HepG2 (cell line): Measurements from ENCODE around the gene MB21D2. TPM values are rescaled to one million over a fixed set of nuclear protein-coding genes. Genes with fewer than 3 reads are reported as not detected.
A peak's percentile ranks its signal among the peaks of the same experiment; 100 is the strongest.

ENCODE experiments used
- CHD4 ChIP-seq: fragments of 200-600 bp; sonication (generic); IDR thresholded peaks from 2 replicates; pipeline ENCODE4 v1.7.0; 2017; ENCODE audit warnings: mild to moderate bottlenecking, low read length, borderline replicate concordance
- EED ChIP-seq: sonication (generic); formaldehyde crosslinking; IDR thresholded peaks from 2 replicates; pipeline ENCODE4 v1.5.0; 2020; ENCODE audit warnings: mild to moderate bottlenecking, missing genetic modification reagents
- GATAD2A ChIP-seq: IDR thresholded peaks from 2 replicates; pipeline ENCODE4 v1.6.1; 2016
- HNRNPH1 ChIP-seq: fragments of 200-400 bp; formaldehyde crosslinking; optimal IDR thresholded peaks from 2 replicates; pipeline ENCODE3; 2017; ENCODE audit warnings: mild to moderate bottlenecking, low read depth, low read length
- IRF2 ChIP-seq: IDR thresholded peaks from 2 replicates; pipeline ENCODE4 v1.6.1; 2018; ENCODE audit warnings: missing genetic modification reagents, missing compliant biosample characterization
- MED1 ChIP-seq: sonication (generic); formaldehyde crosslinking; IDR thresholded peaks from 2 replicates; pipeline ENCODE4 v1.4.0; 2020; ENCODE audit warnings: missing genetic modification reagents
- MLLT10 ChIP-seq: sonication (generic); formaldehyde crosslinking; IDR thresholded peaks from 2 replicates; pipeline ENCODE4 v1.4.0; 2020; ENCODE audit warnings: missing genetic modification reagents
- MYNN ChIP-seq: sonication (generic); formaldehyde crosslinking; IDR thresholded peaks from 2 replicates; pipeline ENCODE4 v1.4.0; 2020; ENCODE audit warnings: mild to moderate bottlenecking, low read depth, missing genetic modification reagents
- XRCC5 ChIP-seq: fragments of 200-400 bp; formaldehyde crosslinking; optimal IDR thresholded peaks from 2 replicates; pipeline ENCODE3; 2017; ENCODE audit warnings: mild to moderate bottlenecking, low read length
- ZBTB7A ChIP-seq: sonication (generic); formaldehyde crosslinking; IDR thresholded peaks from 2 replicates; pipeline ENCODE4 v1.8.0; 2022; ENCODE audit warnings: mild to moderate bottlenecking, missing genetic modification reagents
- ZFYVE20 ChIP-seq: sonication (generic); formaldehyde crosslinking; IDR thresholded peaks from 2 replicates; pipeline ENCODE4 v1.8.0; 2023; ENCODE audit warnings: low read depth, mild to moderate bottlenecking, moderate library complexity, missing genetic modification reagents, borderline replicate concordance
- ZMAT3 ChIP-seq: sonication (generic); formaldehyde crosslinking; conservative IDR thresholded peaks from 2 replicates; pipeline ENCODE4 v1.7.0; 2021; ENCODE audit warnings: missing genetic modification reagents
- ZNF10 ChIP-seq: sonication (generic); formaldehyde crosslinking; IDR thresholded peaks from 2 replicates; pipeline ENCODE4 v1.4.0; 2020; ENCODE audit warnings: mild to moderate bottlenecking, low read depth, missing genetic modification reagents, borderline replicate concordance
- polyA plus RNA-seq, 8 experiments: library from polyadenylated mRNA; depleted of rRNA in 3 of 8; stranded (reverse) in 7 of 8; unstranded in 1 of 8; fragments of >200 nt; fragmentation: Illumina TruSeq in 4 of 8; extraction: Trizol in 4 of 8; gene quantifications; 2 replicates each; pipeline versions ENCODE4 v1.2.1 to v1.2.3, GENCODE V29; 2011 to 2016; ENCODE audit warnings: low read depth in 4 of 8, missing spikeins in 1 of 8, mixed read lengths in 1 of 8; ENCODE audit not compliant: insufficient read depth in 1 of 8
- total RNA-seq, 5 experiments: library from RNA; depleted of rRNA; stranded (reverse); fragments of >200 nt; fragmentation: Illumina TruSeq; extraction: Trizol; gene quantifications; 2 replicates each; pipeline ENCODE4 v1.2.3, GENCODE V29; 2016; ENCODE audit warnings: low read depth in 1 of 5
- TF ChIP-seq, protein P1 (sequence below): IDR thresholded peaks from 2 replicates; pipeline ENCODE4 v1.6.1; 2016; ENCODE audit warnings: mild to moderate bottlenecking
- TF ChIP-seq, protein P2 (sequence below): sonication (generic); formaldehyde crosslinking; IDR thresholded peaks from 2 replicates; pipeline ENCODE4 v1.4.0; 2020; ENCODE audit warnings: missing genetic modification reagents
- TF ChIP-seq, protein P3 (sequence below), 2 experiments: fragments of 450-650 bp in 1 of 2; sonication (generic) in 1 of 2; formaldehyde crosslinking; IDR thresholded peaks; 2 replicates each; pipeline versions ENCODE4 v1.5.0 to v1.8.0; 2020 to 2022; ENCODE audit warnings: mild to moderate bottlenecking in 1 of 2, missing genetic modification reagents in 1 of 2
- TF ChIP-seq, protein P4 (sequence below): sonication (generic); formaldehyde crosslinking; IDR thresholded peaks from 2 replicates; pipeline ENCODE4 v1.5.0; 2020; ENCODE audit warnings: missing genetic modification reagents, mild to moderate bottlenecking, borderline replicate concordance
- TF ChIP-seq, protein P5 (sequence below): sonication (generic); formaldehyde crosslinking; IDR thresholded peaks from 2 replicates; pipeline ENCODE4 v1.4.0; 2020; ENCODE audit warnings: missing genetic modification reagents
- TF ChIP-seq, protein P6 (sequence below), 2 experiments: sonication (generic) in 1 of 2; formaldehyde crosslinking in 1 of 2; IDR thresholded peaks; 2 replicates each; pipeline versions ENCODE4 v1.4.0 to v1.6.1; 2018 to 2020; ENCODE audit warnings: missing genetic modification reagents in 2 of 2, borderline replicate concordance in 1 of 2, low read depth in 1 of 2, mild to moderate bottlenecking in 1 of 2, missing biosample characterization in 1 of 2
- TF ChIP-seq, protein P7 (sequence below): IDR thresholded peaks from 2 replicates; pipeline ENCODE4 v1.6.1; 2016; ENCODE audit warnings: mild to moderate bottlenecking, missing biosample characterization, missing genetic modification reagents

MB21D2 gene
- total and polyA plus RNA-seq, 2 of the 13 experiments (the other 11 are each of a cell fraction or from before 2014, with no cell fraction given), result 0.90 to 1.6 TPM

DNA sequence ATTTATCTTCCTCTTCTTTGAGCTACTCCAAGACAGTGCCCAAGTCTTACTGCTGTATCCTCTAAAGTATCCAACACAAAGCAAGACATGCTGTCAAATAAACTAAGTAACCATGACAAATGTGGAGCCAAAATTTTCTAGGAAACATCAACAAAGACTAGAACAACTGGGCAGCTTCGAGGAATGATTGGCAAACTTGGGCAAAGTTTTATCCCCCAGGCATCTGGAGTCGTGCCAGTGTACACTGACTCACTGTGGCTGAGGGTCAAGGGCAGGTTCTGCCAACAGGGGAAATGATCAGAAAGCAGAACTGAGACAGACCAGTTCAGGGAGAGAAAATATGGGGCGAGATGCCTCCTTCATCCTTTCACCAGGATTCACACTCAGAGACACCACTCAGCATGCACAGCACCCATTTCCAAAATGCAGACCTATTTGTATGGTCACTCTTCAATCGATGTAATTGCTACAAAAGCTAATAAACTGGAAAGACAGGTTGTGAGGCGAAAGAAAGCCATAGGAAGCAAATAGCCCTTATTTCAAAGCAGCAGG, 65.8 kb downstream of the MB21D2 start (continued):
- TF ChIP-seq, protein P1, sequence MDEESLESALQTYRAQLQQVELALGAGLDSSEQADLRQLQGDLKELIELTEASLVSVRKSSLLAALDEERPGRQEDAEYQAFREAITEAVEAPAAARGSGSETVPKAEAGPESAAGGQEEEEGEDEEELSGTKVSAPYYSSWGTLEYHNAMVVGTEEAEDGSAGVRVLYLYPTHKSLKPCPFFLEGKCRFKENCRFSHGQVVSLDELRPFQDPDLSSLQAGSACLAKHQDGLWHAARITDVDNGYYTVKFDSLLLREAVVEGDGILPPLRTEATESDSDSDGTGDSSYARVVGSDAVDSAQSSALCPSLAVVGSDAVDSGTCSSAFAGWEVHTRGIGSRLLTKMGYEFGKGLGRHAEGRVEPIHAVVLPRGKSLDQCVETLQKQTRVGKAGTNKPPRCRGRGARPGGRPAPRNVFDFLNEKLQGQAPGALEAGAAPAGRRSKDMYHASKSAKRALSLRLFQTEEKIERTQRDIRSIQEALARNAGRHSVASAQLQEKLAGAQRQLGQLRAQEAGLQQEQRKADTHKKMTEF (CRISPR knock-in tag), result 0 out of 2 replicates have a peak, but pooled peaks have one; percentile 24
- TF ChIP-seq, protein P2, sequence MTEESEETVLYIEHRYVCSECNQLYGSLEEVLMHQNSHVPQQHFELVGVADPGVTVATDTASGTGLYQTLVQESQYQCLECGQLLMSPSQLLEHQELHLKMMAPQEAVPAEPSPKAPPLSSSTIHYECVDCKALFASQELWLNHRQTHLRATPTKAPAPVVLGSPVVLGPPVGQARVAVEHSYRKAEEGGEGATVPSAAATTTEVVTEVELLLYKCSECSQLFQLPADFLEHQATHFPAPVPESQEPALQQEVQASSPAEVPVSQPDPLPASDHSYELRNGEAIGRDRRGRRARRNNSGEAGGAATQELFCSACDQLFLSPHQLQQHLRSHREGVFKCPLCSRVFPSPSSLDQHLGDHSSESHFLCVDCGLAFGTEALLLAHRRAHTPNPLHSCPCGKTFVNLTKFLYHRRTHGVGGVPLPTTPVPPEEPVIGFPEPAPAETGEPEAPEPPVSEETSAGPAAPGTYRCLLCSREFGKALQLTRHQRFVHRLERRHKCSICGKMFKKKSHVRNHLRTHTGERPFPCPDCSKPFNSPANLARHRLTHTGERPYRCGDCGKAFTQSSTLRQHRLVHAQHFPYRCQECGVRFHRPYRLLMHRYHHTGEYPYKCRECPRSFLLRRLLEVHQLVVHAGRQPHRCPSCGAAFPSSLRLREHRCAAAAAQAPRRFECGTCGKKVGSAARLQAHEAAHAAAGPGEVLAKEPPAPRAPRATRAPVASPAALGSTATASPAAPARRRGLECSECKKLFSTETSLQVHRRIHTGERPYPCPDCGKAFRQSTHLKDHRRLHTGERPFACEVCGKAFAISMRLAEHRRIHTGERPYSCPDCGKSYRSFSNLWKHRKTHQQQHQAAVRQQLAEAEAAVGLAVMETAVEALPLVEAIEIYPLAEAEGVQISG (CRISPR knock-in tag), result no peak
- TF ChIP-seq ZBTB7A (CRISPR knock-in tag) (no peak), XRCC5 (no peak), EED (CRISPR knock-in tag) (no peak), CHD4 (no peak), ZMAT3 (no peak), ZNF10 (CRISPR knock-in tag) (no peak), MLLT10 (CRISPR knock-in tag) (no peak), MYNN (CRISPR knock-in tag) (no peak), MED1 (CRISPR knock-in tag) (0 out of 2 replicates have a peak, but pooled peaks have one; percentile 35), ZFYVE20 (no peak), IRF2 (CRISPR knock-in tag) (peak; percentile 55; the same call in 1 of the 2 replicates), HNRNPH1 (no peak), GATAD2A (CRISPR knock-in tag) (peak; percentile 82)
- TF ChIP-seq, protein P3, sequence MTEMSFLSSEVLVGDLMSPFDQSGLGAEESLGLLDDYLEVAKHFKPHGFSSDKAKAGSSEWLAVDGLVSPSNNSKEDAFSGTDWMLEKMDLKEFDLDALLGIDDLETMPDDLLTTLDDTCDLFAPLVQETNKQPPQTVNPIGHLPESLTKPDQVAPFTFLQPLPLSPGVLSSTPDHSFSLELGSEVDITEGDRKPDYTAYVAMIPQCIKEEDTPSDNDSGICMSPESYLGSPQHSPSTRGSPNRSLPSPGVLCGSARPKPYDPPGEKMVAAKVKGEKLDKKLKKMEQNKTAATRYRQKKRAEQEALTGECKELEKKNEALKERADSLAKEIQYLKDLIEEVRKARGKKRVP (CRISPR knock-in tag; IDR thresholded peaks at IDR 0.05), result peak in 1 of 2 experiments; percentile 47; a peak in 1 of 4 replicates
- TF ChIP-seq, protein P4, sequence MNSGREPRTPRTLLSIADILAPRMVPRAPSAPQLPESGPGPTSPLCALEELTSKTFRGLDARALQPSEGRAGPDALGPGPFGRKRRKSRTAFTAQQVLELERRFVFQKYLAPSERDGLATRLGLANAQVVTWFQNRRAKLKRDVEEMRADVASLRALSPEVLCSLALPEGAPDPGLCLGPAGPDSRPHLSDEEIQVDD (CRISPR knock-in tag), result no peak
- TF ChIP-seq, protein P5, sequence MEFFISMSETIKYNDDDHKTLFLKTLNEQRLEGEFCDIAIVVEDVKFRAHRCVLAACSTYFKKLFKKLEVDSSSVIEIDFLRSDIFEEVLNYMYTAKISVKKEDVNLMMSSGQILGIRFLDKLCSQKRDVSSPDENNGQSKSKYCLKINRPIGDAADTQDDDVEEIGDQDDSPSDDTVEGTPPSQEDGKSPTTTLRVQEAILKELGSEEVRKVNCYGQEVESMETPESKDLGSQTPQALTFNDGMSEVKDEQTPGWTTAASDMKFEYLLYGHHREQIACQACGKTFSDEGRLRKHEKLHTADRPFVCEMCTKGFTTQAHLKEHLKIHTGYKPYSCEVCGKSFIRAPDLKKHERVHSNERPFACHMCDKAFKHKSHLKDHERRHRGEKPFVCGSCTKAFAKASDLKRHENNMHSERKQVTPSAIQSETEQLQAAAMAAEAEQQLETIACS (CRISPR knock-in tag), result no peak
- TF ChIP-seq, protein P6, sequence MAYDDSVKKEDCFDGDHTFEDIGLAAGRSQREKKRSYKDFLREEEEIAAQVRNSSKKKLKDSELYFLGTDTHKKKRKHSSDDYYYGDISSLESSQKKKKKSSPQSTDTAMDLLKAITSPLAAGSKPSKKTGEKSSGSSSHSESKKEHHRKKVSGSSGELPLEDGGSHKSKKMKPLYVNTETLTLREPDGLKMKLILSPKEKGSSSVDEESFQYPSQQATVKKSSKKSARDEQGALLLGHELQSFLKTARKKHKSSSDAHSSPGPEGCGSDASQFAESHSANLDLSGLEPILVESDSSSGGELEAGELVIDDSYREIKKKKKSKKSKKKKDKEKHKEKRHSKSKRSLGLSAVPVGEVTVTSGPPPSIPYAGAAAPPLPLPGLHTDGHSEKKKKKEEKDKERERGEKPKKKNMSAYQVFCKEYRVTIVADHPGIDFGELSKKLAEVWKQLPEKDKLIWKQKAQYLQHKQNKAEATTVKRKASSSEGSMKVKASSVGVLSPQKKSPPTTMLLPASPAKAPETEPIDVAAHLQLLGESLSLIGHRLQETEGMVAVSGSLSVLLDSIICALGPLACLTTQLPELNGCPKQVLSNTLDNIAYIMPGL (CRISPR knock-in tag; IDR thresholded peaks at IDR 0.05; ENCODE audit: borderline replicate concordance in 1 of 2, low read depth in 1 of 2), result no peak
- TF ChIP-seq, protein P7, sequence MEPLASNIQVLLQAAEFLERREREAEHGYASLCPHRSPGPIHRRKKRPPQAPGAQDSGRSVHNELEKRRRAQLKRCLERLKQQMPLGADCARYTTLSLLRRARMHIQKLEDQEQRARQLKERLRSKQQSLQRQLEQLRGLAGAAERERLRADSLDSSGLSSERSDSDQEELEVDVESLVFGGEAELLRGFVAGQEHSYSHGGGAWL (CRISPR knock-in tag), result no peak
